Hypothalamus (tissue), 51 donors: ENCODE data around the gene IQCK.

Source experiments
- DNase-seq, 51 donors: peaks; one replicate each; lab custom pipeline; 2025; lab: John Stamatoyannopoulos, UW

Gene IQCK

DNA sequence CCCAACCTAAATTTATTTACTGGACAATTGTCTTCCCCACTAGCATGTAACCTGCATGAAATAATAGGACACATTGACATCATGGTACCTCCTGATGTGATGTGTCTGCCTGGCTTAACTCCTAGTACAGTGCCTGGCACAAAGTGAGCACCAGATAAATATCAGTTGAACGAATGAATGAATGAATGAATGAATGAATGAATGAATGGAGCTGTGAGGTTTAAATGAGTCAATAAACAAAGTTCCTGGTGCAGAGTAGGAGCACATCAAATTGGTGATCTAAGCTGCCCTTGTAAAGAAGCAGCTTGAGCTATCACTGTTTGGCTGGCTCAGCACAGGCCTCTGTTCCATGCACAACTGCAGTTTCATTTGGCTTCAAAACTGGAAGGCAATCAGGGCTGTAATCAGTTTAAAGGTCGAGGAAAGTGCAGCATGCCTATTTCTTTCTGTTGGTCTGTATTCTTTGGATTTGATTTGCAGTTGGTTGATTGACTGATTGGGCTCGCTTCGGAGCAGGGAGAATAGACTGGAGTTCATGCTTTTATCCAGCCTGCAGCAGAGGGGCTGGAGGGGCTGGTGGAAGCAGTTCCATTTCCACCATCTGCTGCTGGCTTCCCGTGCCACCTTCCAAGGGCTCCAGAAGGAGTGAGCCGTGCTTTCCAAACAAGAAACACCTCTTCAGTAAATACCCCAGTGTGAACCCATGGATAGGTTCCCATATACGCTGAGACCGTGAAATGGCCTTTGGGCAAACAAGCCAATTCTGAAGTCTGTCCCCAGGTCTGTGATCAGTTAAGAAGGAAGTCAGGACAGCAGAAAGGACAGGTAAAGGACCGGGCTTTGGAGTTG is 112.0 kb downstream of the IQCK start:
- no peak for DNase-seq

GRCh38 chr16:19830902-19831560 is 113.0 kb downstream of the IQCK start:
- DNase-seq, result no peak

GRCh38 chr16:19831678-19832077 is 113.6 kb downstream of the IQCK start:
- DNase-seq, result no peak

DNA sequence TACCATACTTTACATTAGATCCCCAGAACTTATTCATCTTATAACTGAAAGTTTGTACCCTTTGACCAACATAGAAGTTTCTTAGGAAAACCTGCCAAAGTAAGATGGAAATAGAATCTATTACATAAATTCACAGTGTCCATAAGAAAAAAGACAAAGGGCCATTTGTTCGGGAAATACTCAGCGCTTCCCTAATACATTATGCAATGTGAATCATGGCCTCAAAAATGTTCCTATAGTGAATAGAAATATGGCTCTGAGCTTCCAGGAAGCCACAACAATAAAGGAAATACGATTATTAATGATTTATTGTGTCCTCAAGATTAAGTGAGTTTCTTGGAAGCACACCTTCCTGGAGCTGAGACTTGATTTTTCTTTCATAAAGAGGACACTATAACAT is 115.1 kb downstream of the IQCK start:
- no peak for DNase-seq

GRCh38 chr16:19833581-19833980 is 115.5 kb downstream of the IQCK start:
- DNase-seq, result no peak

DNA sequence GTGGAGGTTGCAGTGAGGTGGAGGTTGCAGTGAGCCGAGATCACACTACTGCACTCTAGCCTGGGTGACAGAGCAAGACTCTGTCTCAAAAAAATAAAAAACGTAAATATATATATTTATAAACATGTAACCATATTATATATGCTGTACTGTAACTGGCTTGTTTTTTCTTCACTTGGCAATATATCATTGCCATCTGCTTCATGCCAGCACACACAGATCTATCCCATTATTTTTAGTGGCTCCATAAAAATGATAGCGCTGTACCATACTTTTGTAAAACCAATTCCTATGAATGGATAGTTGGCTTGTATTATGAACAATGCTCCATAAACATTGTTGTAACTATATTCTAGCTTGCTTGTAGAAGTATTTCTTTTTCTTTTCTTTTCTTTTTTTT is 117.1 kb downstream of the IQCK start:
- no peak for DNase-seq

DNA sequence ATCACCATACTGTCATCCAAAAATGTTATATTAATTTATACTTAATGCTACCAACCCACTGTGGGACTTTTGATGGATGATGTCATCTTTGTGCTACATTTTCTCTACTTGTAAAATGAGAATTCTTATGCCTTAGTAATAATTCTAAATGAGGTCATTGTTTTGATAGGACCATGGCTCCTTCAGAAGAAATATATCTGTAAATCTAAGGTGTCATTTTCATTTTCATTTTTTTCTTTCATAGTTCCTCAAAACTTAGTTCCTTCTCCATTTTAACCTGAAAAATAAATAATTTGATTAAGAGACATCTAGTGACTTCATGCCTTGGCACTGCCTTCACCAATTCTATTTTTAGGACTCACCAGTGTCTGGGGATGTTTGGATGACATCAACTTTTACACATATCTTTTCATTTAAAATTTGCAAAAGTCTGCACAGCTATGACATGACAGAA is 117.9 kb downstream of the IQCK start:
- no peak for DNase-seq

GRCh38 chr16:19837331-19837980 is 119.4 kb downstream of the IQCK start:
- DNase-seq, result peak in 3 of 51 donors; percentile 22 to 56 (median 44)

- no peak for DNase-seq
Measured at GRCh38 chr16:19837984-19838707, 120.1 kb downstream of the IQCK start.

GRCh38 chr16:19840524-19841110 is 122.5 kb downstream of the IQCK start:
- DNase-seq, result no peak

DNA sequence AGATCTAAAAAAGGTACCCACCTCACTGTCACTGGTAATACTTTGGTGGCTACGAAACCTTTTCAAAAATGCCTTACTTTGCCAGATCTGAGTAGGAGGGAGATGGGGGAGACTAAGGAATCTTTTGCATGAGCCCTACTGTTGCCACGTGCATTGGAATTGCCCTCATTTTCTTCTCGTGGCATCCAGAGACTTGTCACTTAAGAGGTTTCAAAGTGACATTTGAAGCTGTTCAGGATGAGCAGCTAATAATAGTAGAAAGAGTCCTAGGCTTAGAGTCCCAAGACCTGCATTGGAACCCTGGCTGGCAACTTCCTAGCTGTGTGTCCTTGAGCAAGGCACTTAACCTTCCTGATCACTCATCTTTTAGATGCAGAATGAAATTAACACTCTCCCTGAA is 123.1 kb downstream of the IQCK start:
- DNase-seq, result no peak

- no peak for DNase-seq
Measured at GRCh38 chr16:19842426-19843157, 124.5 kb downstream of the IQCK start.

DNA sequence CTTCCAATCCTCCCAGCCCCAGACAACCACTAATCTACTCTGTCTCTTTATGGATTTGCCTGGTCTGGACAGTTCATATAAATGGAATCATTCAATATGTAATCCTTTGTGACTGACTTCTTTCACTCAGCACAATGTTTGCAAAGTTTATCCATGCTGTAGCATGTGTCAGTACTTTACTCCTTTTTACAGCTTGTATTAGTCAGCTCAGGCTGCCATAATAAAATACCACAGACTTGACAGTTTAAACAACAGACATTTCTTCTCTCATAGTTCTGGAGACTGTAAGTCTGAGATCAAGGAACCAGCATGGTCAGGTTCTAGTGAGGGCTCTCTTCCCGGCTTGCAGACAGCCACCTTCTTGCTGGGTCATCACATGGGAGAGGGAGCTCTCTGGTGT is 125.3 kb downstream of the IQCK start:
- no peak for DNase-seq

- DNase-seq, result peak in 2 of 51 donors; percentile 13 to 35
Measured at GRCh38 chr16:19844945-19845641, 127.0 kb downstream of the IQCK start.

DNA sequence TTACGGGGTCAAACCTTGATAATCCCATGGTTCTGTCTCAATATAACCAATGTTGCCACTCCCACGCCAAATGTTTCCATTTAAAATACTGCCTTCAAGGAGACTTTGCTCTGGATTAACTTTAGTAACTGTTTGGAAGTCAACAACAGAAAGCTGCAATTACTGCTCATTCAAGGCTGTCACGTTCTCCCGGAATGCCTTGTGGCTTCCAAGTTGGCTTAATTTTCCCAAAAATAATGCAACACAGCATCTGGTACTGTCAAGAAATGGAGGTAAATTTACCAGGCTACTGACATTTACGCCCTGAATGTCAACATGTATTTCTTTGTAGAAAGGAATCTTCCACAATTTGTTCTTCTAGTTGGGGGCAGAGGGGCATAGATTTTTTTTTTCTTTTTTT is 128.4 kb downstream of the IQCK start:
- no peak for DNase-seq

- no peak for DNase-seq
Measured at GRCh38 chr16:19848756-19849155, 130.7 kb downstream of the IQCK start.

- no peak for DNase-seq
Measured at GRCh38 chr16:19850131-19850817, 132.2 kb downstream of the IQCK start.

GRCh38 chr16:19851476-19851875 is 133.4 kb downstream of the IQCK start:
- peak in 32 of 51 donors; percentile 21 to 90 (median 56) for DNase-seq
